ENCODE results near the gene MET. TPM values are rescaled to one million over a fixed set of nuclear protein-coding genes. Genes with fewer than 3 reads are reported as not detected.

The MET gene
- total and polyA plus RNA-seq, 2 of the 8 experiments (the other 6 are each of a cell fraction or from before 2014, with no cell fraction given): 3.5 to 12.9 TPM

DNA sequence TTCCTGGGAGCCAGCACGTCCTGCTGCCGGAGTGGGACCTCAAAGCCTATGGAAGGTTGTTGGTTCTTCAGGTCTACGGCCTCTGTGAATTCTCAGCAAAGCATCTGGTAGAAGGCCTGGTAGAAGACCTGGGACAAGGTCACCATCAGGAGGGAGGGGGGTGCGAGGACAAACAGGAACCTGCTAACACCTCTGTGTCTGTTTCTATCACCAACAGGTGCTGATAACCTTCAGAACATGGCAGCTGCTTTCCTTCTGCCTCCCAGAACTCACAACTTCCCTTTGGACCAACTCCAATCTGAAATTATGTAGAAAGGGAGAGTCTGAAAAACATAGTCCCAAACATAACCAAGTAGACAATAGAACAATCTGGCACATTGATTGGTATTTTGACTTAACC lies 8.3 kb upstream of the MET start (continued):
- TF ChIP-seq HDAC6 (IDR thresholded peaks at IDR 0.05; ENCODE audit: low read depth, low read length) (no peak), SAP30 (IDR thresholded peaks at IDR 0.05; ENCODE audit: insufficient read depth, insufficient replicate concordance, low read length) (no peak), ZNF274 (IDR thresholded peaks at IDR 0.05; ENCODE audit: borderline replicate concordance, extremely low read depth, low read length) (no peak), POU5F1 (IDR thresholded peaks at IDR 0.05; ENCODE audit: low read depth, low read length) (no peak), MAFK (IDR thresholded peaks at IDR 0.05; ENCODE audit: low read depth, low read length) (no peak), CBX8 (IDR thresholded peaks at IDR 0.05; ENCODE audit: borderline replicate concordance, low read depth, low read length) (no peak)
